H9 (cell line): ENCODE data around the gene ACAA2. TPM values are rescaled to one million over a fixed set of nuclear protein-coding genes. Genes with fewer than 3 reads are reported as not detected.

Source experiments
- DNase-seq: peaks from one replicate; pipeline ENCODE4 v3.0.0-alpha.2; 2017
- H2AFZ ChIP-seq: one replicate; pipeline ENCODE4 v1.6.1; 2013; ENCODE audit warnings: mild to moderate bottlenecking, low read length, control low read depth, moderate library complexity
- H2AK5ac ChIP-seq: 2 replicates; pipeline ENCODE4 v1.6.1; 2013; ENCODE audit warnings: low read length, control low read depth, mixed read lengths; ENCODE audit not compliant: insufficient read length
- H2BK120ac ChIP-seq: one replicate; pipeline ENCODE4 v1.6.1; 2013; ENCODE audit warnings: low read depth, mild to moderate bottlenecking, low read length, control low read depth, inconsistent platforms; ENCODE audit not compliant: poor library complexity, severe bottlenecking
- H2BK12ac ChIP-seq: 2 replicates; pipeline ENCODE4 v1.6.1; 2013; ENCODE audit warnings: low read length, control low read depth, mixed read lengths, low read depth; ENCODE audit not compliant: insufficient read length
- H2BK15ac ChIP-seq: 2 replicates; pipeline ENCODE4 v1.6.1; 2013; ENCODE audit warnings: low read depth, low read length, control low read depth
- H2BK20ac ChIP-seq: one replicate; pipeline ENCODE4 v1.6.1; 2013; ENCODE audit warnings: low read depth, mild to moderate bottlenecking, low read length, control low read depth, inconsistent platforms; ENCODE audit not compliant: poor library complexity, severe bottlenecking
- H2BK5ac ChIP-seq: 2 replicates; pipeline ENCODE4 v1.6.1; 2013; ENCODE audit warnings: low read length, control low read depth, mixed read lengths; ENCODE audit not compliant: insufficient read length
- H3K14ac ChIP-seq: 2 replicates; pipeline ENCODE4 v1.6.1; 2013; ENCODE audit warnings: low read length, control low read depth; ENCODE audit not compliant: insufficient read depth
- H3K18ac ChIP-seq: 2 replicates; pipeline ENCODE4 v1.6.1; 2013; ENCODE audit warnings: low read depth, mild to moderate bottlenecking, mixed read lengths, low read length, control low read depth; ENCODE audit not compliant: insufficient read length
- H3K23ac ChIP-seq: 2 replicates; pipeline ENCODE4 v1.6.1; 2013; ENCODE audit warnings: low read length, control low read depth, mixed read lengths, low read depth; ENCODE audit not compliant: insufficient read length
- H3K23me2 ChIP-seq: 2 replicates; pipeline ENCODE4 v1.6.1; 2013; ENCODE audit warnings: low read depth, mild to moderate bottlenecking, mixed read lengths, low read length, control low read depth; ENCODE audit not compliant: insufficient read length, poor library complexity, severe bottlenecking
- H3K27ac ChIP-seq: 2 replicates; pipeline ENCODE4 v1.5.1; 2013; ENCODE audit warnings: low read length, control low read depth, mixed read lengths, low read depth; ENCODE audit not compliant: insufficient read length
- H3K27me3 ChIP-seq: 2 replicates; pipeline ENCODE4 v1.6.1; 2013; ENCODE audit warnings: low read length, control low read depth, inconsistent platforms; ENCODE audit not compliant: insufficient read depth
- H3K4ac ChIP-seq: 2 replicates; pipeline ENCODE4 v1.6.1; 2013; ENCODE audit warnings: low read depth, mild to moderate bottlenecking, control low read depth, inconsistent platforms, low read length, moderate library complexity
- H3K4me1 ChIP-seq: 2 replicates; pipeline ENCODE4 v1.6.1; 2013; ENCODE audit warnings: low read length, control low read depth, inconsistent platforms; ENCODE audit not compliant: insufficient read depth
- H3K4me2 ChIP-seq: 2 replicates; pipeline ENCODE4 v1.6.1; 2013; ENCODE audit warnings: low read length, control low read depth, mixed read lengths; ENCODE audit not compliant: insufficient read length, insufficient read depth
- H3K56ac ChIP-seq: 2 replicates; pipeline ENCODE4 v1.6.1; 2013; ENCODE audit warnings: low read depth, mild to moderate bottlenecking, mixed read lengths, low read length, control low read depth; ENCODE audit not compliant: insufficient read length
- H3K79me1 ChIP-seq: 2 replicates; pipeline ENCODE4 v1.6.1; 2013; ENCODE audit warnings: low read depth, mild to moderate bottlenecking, moderate library complexity, low read length, control low read depth, inconsistent platforms; ENCODE audit not compliant: insufficient read depth, poor library complexity, severe bottlenecking
- H3K79me2 ChIP-seq: 2 replicates; pipeline ENCODE4 v1.6.1; 2013; ENCODE audit warnings: low read length, control low read depth, inconsistent platforms; ENCODE audit not compliant: insufficient read depth
- H3K9ac ChIP-seq: 2 replicates; pipeline ENCODE4 v1.6.1; 2013; ENCODE audit warnings: low read length, control low read depth, mixed read lengths; ENCODE audit not compliant: insufficient read length; ENCODE audit errors: extremely low read depth
- H3K9me3 ChIP-seq: one replicate; pipeline ENCODE4 v1.6.1; 2013; ENCODE audit warnings: low read depth, low read length, inconsistent platforms; ENCODE audit not compliant: control insufficient read depth
- H3T11ph ChIP-seq: one replicate; pipeline ENCODE4 v1.6.1; 2013; ENCODE audit warnings: mild to moderate bottlenecking, low read length, control low read depth, inconsistent platforms
- H4K20me1 ChIP-seq: one replicate; pipeline ENCODE4 v1.6.1; 2013; ENCODE audit not compliant: control insufficient read depth, insufficient read length, insufficient read depth
- H4K5ac ChIP-seq: 2 replicates; pipeline ENCODE4 v1.6.1; 2013; ENCODE audit warnings: low read depth, mild to moderate bottlenecking, mixed read lengths, low read length, control low read depth; ENCODE audit not compliant: insufficient read length
- H4K8ac ChIP-seq: replicated peaks from 2 replicates; pipeline ENCODE4 v1.6.1; 2013; ENCODE audit warnings: low read length, control low read depth, mixed read lengths, low read depth; ENCODE audit not compliant: insufficient read length
- H4K91ac ChIP-seq: 2 replicates; pipeline ENCODE4 v1.6.1; 2013; ENCODE audit warnings: low read depth, mild to moderate bottlenecking, moderate library complexity, mixed read lengths, low read length, control low read depth; ENCODE audit not compliant: insufficient read length
- H3K27ac Mint-ChIP-seq, 3 experiments: 2 replicates in 2 of 3; 3 replicates in 1 of 3; pipeline ENCODE4 v1.8.0; 2020 to 2021; ENCODE audit warnings: mixed read lengths in 3 of 3, mild to moderate bottlenecking in 1 of 3, moderate library complexity in 1 of 3
- H3K27me3 Mint-ChIP-seq: 2 replicates; pipeline ENCODE4 v1.8.0; 2021; ENCODE audit warnings: low read depth, mild to moderate bottlenecking, moderate library complexity, mixed read lengths
- H3K36me3 Mint-ChIP-seq, 3 experiments: 2 replicates in 2 of 3; 3 replicates in 1 of 3; pipeline ENCODE4 v1.8.0; 2020 to 2021; ENCODE audit warnings: low read depth in 3 of 3, mixed read lengths in 3 of 3; ENCODE audit not compliant: insufficient read depth in 1 of 3
- H3K4me1 Mint-ChIP-seq, 2 experiments: 2 replicates each; pipeline ENCODE4 v1.8.0; 2020; ENCODE audit warnings: mixed read lengths in 2 of 2
- H3K4me3 Mint-ChIP-seq, 2 experiments: 2 replicates in 1 of 2; 3 replicates in 1 of 2; pipeline ENCODE4 v1.8.0; 2020 to 2021; ENCODE audit warnings: mild to moderate bottlenecking in 2 of 2, mixed read lengths in 2 of 2, moderate library complexity in 1 of 2
- H3K9me3 Mint-ChIP-seq, 2 experiments: 2 replicates in 1 of 2; 3 replicates in 1 of 2; pipeline ENCODE4 v1.8.0; 2020; ENCODE audit warnings: mild to moderate bottlenecking in 2 of 2, mixed read lengths in 2 of 2, moderate library complexity in 1 of 2
- CTCF ChIP-seq: fragments of 200-600 bp; sonication (generic); conservative IDR thresholded peaks from 3 replicates; pipeline ENCODE4 v1.8.0; 2021; ENCODE audit warnings: antibody characterized with exemption, mild to moderate bottlenecking
- WGBS: extraction: QIAGEN DNeasy Blood & Tissue Kit; methylation state at CpG from one replicate; pipeline ENCODE4 v1.1.7; 2013; ENCODE audit warnings: missing lambda C conversion rate, low lambda C conversion rate, mixed read lengths; ENCODE audit not compliant: insufficient read length; ENCODE audit errors: extremely low coverage; 5-methylcytosine and 5-hydroxymethylcytosine counted together
- total RNA-seq: library from RNA; stranded (reverse); gene quantifications from 2 replicates; pipeline ENCODE4 v1.2.1, GENCODE V29; 2021

Gene ACAA2
- total RNA-seq, 1 experiment from 2014 or later: 115 TPM

DNA sequence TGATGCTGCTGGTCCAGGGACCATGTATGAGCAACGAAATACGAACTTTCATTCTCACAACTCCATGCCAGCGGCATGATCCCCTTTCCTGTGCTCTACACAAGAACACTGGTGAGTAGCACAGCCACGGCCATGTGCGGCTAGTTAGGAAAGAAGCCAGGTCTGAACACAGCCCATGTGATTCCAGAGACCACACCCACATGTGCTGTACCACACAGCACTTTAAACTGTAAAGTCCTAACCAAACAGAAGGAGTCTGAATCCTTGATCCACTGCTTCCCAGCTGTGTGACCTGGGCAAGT, 33.0 kb upstream of the ACAA2 start:
- no peak for DNase-seq
- no peak overlapping the region for H3K27ac ChIP-seq
- no peak overlapping the region for H4K91ac ChIP-seq
- no peak overlapping the region for H3K14ac ChIP-seq
- Mint-ChIP-seq H3K27ac (peak overlapping the region in 1 of 3 experiments; percentile 53; a peak in 1 of 7 replicates), H3K9me3 (no peaks in the 10 kb centered on the region), H3K36me3 (peaks cover 0 to 6% (median 0%) of the 10 kb centered on the region in 3 experiments; a peak in 3 of 7 replicates), H3K4me1 (peaks cover 46 to 47% of the 10 kb centered on the region in 2 experiments), H3K27me3 (no peaks in the 10 kb centered on the region; the same call in none of the 2 replicates), H3K4me3 (no peak overlapping the region)
- no peaks in the 10 kb centered on the region for H3K27me3 ChIP-seq
- TF ChIP-seq CTCF: no peak
- no peak overlapping the region for H3K56ac ChIP-seq
- no CpG with 5 or more reads among the region's 5 CpGs for WGBS
- H4K5ac ChIP-seq: no peak overlapping the region
- H2BK12ac ChIP-seq: no peak overlapping the region
- H4K8ac ChIP-seq: no peak overlapping the region
- no peak overlapping the region for H2BK120ac ChIP-seq
- H3K79me1 ChIP-seq: no peaks in the 10 kb centered on the region
- H3K79me2 ChIP-seq: no peaks in the 10 kb centered on the region
- no peak overlapping the region for H2BK20ac ChIP-seq
- H3K18ac ChIP-seq: no peak overlapping the region
- no peak overlapping the region for H3K4me2 ChIP-seq
- H2BK15ac ChIP-seq: no peak overlapping the region
- H3K4ac ChIP-seq: no peak overlapping the region
- H3K23me2 ChIP-seq: no peaks in the 10 kb centered on the region
- no peaks in the 10 kb centered on the region for H4K20me1 ChIP-seq
- no peak overlapping the region for H2AK5ac ChIP-seq
- no peak overlapping the region for H3K9ac ChIP-seq
- no peak overlapping the region for H2AFZ ChIP-seq
- no peak overlapping the region for H3T11ph ChIP-seq
- H2BK5ac ChIP-seq: no peak overlapping the region
- H3K23ac ChIP-seq: no peak overlapping the region
- no peaks in the 10 kb centered on the region for H3K9me3 ChIP-seq
- peaks cover 3% of the 10 kb centered on the region; the same call in 1 of the 2 replicates for H3K4me1 ChIP-seq
